Colonic mucosa (tissue), 4 donors: ENCODE measurements around the gene EFTUD2. TPM values are rescaled to one million over a fixed set of nuclear protein-coding genes. Genes with fewer than 3 reads are reported as not detected.

ENCODE experiments used
- DNase-seq: peaks from one replicate; pipeline ENCODE4 v3.0.0-alpha.2; 2020
- H3K27ac ChIP-seq: fragments of 200-600 bp; one replicate; pipeline ENCODE4 v1.8.0; 2021
- H3K27me3 ChIP-seq: fragments of 200-600 bp; one replicate; pipeline ENCODE4 v1.8.0; 2021
- H3K36me3 ChIP-seq: fragments of 200-600 bp; one replicate; pipeline ENCODE4 v1.8.0; 2021
- H3K4me1 ChIP-seq: fragments of 200-600 bp; one replicate; pipeline ENCODE4 v1.8.0; 2021; ENCODE audit warnings: mild to moderate bottlenecking
- H3K4me3 ChIP-seq: fragments of 200-600 bp; one replicate; pipeline ENCODE4 v1.8.0; 2021
- H3K9ac ChIP-seq, 2 donors: one replicate each; pipeline ENCODE4 v1.7.0; 2013; ENCODE audit warnings: control low read depth in 2 of 2, low read depth in 2 of 2, low read length in 2 of 2
- H3K9me3 ChIP-seq: fragments of 200-600 bp; one replicate; pipeline ENCODE4 v1.8.0; 2021
- intact Hi-C: fragments of 100-400 bp; cut with DNase I; formaldehyde crosslinking; loops from one replicate; pipeline ENCODE4 v1.14.1; 2022
- total RNA-seq, 2 donors: library from RNA; stranded (reverse); fragmentation: NEBNext Ultra II Directional in 1 of 2; extraction: Animal tissue kit (Norgen Biotek cat#: 25700) in 1 of 2; gene quantifications; one replicate each; pipeline ENCODE4 v1.2.1, GENCODE V29; 2021
- TF ChIP-seq, protein P1 (sequence below): fragments of 200-600 bp; IDR thresholded peaks from one replicate; pipeline ENCODE4 v1.8.0; 2022; ENCODE audit warnings: antibody characterized with exemption, mild to moderate bottlenecking
- donor health status: healthy.
- donor health status: DM: no; HTN: no; CAD: no.
- donor health status: DM: no; HTN: no; CAD: no.

EFTUD2 gene
- total RNA-seq, 2 donors from 2014 or later = 74.8 to 109 TPM

GRCh38 chr17:44919885-44920564 is 20.8 kb upstream of the EFTUD2 start:
- intact Hi-C loops = loop anchor here (2.0 to 5.0 kb wide), 3 partner anchors 103 to 282 kb away; no protein-coding TSS in a partner anchor
- no peaks in the 10 kb centered on the region for H3K4me1 ChIP-seq
- no peaks in the 10 kb centered on the region for H3K9me3 ChIP-seq
- peak; percentile 74 for DNase-seq
- no peak overlapping the region for H3K4me3 ChIP-seq
- H3K36me3 ChIP-seq = no peaks in the 10 kb centered on the region
- TF ChIP-seq, protein P1, sequence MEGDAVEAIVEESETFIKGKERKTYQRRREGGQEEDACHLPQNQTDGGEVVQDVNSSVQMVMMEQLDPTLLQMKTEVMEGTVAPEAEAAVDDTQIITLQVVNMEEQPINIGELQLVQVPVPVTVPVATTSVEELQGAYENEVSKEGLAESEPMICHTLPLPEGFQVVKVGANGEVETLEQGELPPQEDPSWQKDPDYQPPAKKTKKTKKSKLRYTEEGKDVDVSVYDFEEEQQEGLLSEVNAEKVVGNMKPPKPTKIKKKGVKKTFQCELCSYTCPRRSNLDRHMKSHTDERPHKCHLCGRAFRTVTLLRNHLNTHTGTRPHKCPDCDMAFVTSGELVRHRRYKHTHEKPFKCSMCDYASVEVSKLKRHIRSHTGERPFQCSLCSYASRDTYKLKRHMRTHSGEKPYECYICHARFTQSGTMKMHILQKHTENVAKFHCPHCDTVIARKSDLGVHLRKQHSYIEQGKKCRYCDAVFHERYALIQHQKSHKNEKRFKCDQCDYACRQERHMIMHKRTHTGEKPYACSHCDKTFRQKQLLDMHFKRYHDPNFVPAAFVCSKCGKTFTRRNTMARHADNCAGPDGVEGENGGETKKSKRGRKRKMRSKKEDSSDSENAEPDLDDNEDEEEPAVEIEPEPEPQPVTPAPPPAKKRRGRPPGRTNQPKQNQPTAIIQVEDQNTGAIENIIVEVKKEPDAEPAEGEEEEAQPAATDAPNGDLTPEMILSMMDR = peak; percentile 78
- H3K9ac ChIP-seq = no peak overlapping the region
- no peaks in the 10 kb centered on the region for H3K27me3 ChIP-seq
- H3K27ac ChIP-seq = no peak overlapping the region

- no peaks in the 10 kb centered on the region for H3K9me3 ChIP-seq
- H3K4me1 ChIP-seq = no peaks in the 10 kb centered on the region
- no peak overlapping the region for H3K9ac ChIP-seq
- no peaks in the 10 kb centered on the region for H3K27me3 ChIP-seq
- TF ChIP-seq, protein P1 = no peak
- no peak overlapping the region for H3K4me3 ChIP-seq
- intact Hi-C loops = loop anchor here (5.0 kb wide), 1 partner anchor 283 kb away; no protein-coding TSS in a partner anchor
- no peaks in the 10 kb centered on the region for H3K36me3 ChIP-seq
- DNase-seq = no peak
- H3K27ac ChIP-seq = no peak overlapping the region
These were observed 20.2 kb upstream of the EFTUD2 start for GRCh38 chr17:44919411-44919810.

DNA sequence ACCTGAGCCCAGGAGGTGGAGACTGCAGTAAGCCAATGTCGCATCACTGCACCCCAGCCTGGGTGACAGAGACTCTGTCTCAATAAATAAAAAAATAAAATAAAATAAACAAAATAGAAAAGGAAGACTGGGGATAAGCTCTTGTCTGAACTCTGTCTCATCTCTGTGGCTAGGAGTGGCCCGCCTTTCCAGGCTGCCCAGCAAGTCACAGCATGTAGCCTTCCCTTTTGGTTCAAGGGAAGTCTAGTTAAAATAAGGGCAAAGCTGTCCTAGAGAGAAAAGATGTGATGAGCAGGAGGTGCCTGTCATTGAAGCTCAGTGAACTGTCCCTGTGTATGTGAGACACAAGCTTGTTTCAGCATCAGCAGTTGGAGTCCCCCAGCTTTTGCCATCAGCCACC is 18.8 kb upstream of the EFTUD2 start:
- no peak overlapping the region for H3K4me3 ChIP-seq
- no peak overlapping the region for H3K27ac ChIP-seq
- H3K4me1 ChIP-seq = no peaks in the 10 kb centered on the region
- no peaks in the 10 kb centered on the region for H3K27me3 ChIP-seq
- no peak overlapping the region for H3K9ac ChIP-seq
- intact Hi-C loops = loop anchor here (5.0 kb wide), 1 partner anchor 284 kb away; no protein-coding TSS in a partner anchor
- no peaks in the 10 kb centered on the region for H3K36me3 ChIP-seq
- TF ChIP-seq, protein P1 = no peak
- H3K9me3 ChIP-seq = no peaks in the 10 kb centered on the region
- no peak for DNase-seq

- H3K9me3 ChIP-seq = no peaks in the 10 kb centered on the region
- H3K9ac ChIP-seq = no peak overlapping the region
- intact Hi-C loops = loop anchor here (5.0 kb wide), 1 partner anchor 285 kb away; no protein-coding TSS in a partner anchor
- no peaks in the 10 kb centered on the region for H3K36me3 ChIP-seq
- H3K27ac ChIP-seq = no peak overlapping the region
- no peak for DNase-seq
- TF ChIP-seq, protein P1 = no peak
- H3K4me3 ChIP-seq = no peak overlapping the region
- no peaks in the 10 kb centered on the region for H3K27me3 ChIP-seq
- no peaks in the 10 kb centered on the region for H3K4me1 ChIP-seq
These were observed 18.2 kb upstream of the EFTUD2 start for GRCh38 chr17:44917456-44917855.

GRCh38 chr17:44916781-44917241 is 17.6 kb upstream of the EFTUD2 start:
- intact Hi-C loops = loop anchor here (5.0 kb wide), 1 partner anchor 285 kb away; no protein-coding TSS in a partner anchor
- TF ChIP-seq, protein P1 = no peak
- no peaks in the 10 kb centered on the region for H3K4me1 ChIP-seq
- H3K27me3 ChIP-seq = no peaks in the 10 kb centered on the region
- no peaks in the 10 kb centered on the region for H3K9me3 ChIP-seq
- no peak overlapping the region for H3K27ac ChIP-seq
- H3K9ac ChIP-seq = no peak overlapping the region
- H3K4me3 ChIP-seq = no peak overlapping the region
- no peak for DNase-seq
- no peaks in the 10 kb centered on the region for H3K36me3 ChIP-seq
